ENCODE results near the gene KRTAP16-1. TPM values are rescaled to one million over a fixed set of nuclear protein-coding genes. Genes with fewer than 3 reads are reported as not detected.
A peak's percentile ranks its signal among the peaks of the same experiment; 100 is the strongest.

KRTAP16-1 gene
- total and polyA plus RNA-seq, 4 donors, result not detected

GRCh38 chr17:41311111-41311510 lies 2.0 kb upstream of the KRTAP16-1 start:
- Histone ChIP-seq H3K9me3 (ENCODE audit: control insufficient read depth in 4 of 4, insufficient read depth in 3 of 4, low read length in 3 of 4) (peaks cover 0 to 4% (median 0%) of the 10 kb centered on the region in 4 donors), H3K36me3 (ENCODE audit: control insufficient read depth in 4 of 4, insufficient read depth in 4 of 4, low read length in 4 of 4) (no peaks in the 10 kb centered on the region), H3K4me3 (no peak overlapping the region), H3K9ac (ENCODE audit: insufficient read depth in 1 of 2, low read length in 2 of 2) (no peak overlapping the region), H3K27ac (ENCODE audit: low read depth in 1 of 2, low read length in 1 of 2) (no peak overlapping the region), H3K4me1 (ENCODE audit: control insufficient read depth in 5 of 5, insufficient read depth in 5 of 5, low read length in 5 of 5) (peaks cover 0 to 6% (median 0%) of the 10 kb centered on the region in 5 donors), H3K27me3 (ENCODE audit: control insufficient read depth in 3 of 3, insufficient read depth in 3 of 3, low read length in 2 of 3) (peaks cover 0 to 4% (median 3%) of the 10 kb centered on the region in 3 donors)
- no peak for DNase-seq
- ATAC-seq (ENCODE audit: insufficient read depth, low FRiP score), result no peak
- TF ChIP-seq, protein P1, sequence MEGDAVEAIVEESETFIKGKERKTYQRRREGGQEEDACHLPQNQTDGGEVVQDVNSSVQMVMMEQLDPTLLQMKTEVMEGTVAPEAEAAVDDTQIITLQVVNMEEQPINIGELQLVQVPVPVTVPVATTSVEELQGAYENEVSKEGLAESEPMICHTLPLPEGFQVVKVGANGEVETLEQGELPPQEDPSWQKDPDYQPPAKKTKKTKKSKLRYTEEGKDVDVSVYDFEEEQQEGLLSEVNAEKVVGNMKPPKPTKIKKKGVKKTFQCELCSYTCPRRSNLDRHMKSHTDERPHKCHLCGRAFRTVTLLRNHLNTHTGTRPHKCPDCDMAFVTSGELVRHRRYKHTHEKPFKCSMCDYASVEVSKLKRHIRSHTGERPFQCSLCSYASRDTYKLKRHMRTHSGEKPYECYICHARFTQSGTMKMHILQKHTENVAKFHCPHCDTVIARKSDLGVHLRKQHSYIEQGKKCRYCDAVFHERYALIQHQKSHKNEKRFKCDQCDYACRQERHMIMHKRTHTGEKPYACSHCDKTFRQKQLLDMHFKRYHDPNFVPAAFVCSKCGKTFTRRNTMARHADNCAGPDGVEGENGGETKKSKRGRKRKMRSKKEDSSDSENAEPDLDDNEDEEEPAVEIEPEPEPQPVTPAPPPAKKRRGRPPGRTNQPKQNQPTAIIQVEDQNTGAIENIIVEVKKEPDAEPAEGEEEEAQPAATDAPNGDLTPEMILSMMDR (IDR thresholded peaks at IDR 0.05; ENCODE audit: control extremely low read depth, extremely low read depth), result no peak
- 62 to 88% methylated on average over 1 of the region's 1 CpG for WGBS, 2 donors

DNA sequence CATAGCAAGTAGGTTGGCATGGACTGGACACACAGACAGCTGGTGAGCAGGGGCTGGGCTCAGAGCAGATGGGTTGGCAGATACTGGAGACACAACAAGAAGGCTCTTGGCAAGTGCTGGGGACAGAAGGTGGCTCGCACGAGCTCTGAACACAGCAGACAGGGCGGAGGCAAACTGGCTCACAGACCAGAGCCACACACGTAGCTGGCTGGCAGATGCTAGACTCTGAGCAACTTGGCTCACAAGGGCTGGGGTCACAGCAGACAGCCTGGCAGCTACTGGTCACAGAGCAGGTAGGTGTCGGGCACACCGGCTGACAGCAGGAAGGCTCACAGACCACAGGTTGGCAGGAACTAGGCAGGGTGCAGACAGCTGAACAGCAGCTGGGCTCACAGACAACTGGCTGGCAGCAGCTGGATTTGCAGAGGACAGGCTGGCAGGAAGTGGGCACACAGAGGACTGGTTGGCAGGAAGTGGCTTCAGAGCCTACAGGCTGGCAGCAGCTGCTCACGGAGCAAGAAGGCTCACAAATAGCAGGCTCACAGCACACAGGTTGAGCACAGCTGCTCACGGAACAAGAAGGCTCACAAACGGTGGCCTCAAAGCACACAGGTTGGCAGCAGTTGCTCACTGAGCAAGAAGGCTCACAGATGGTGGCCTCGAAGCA lies 725 bp downstream of the KRTAP16-1 start:
- 30 to 45% methylated on average over 10 of the region's 10 CpGs for WGBS, 2 donors
- H3K4me1 ChIP-seq (ENCODE audit: control insufficient read depth in 5 of 5, insufficient read depth in 5 of 5, low read length in 5 of 5), result peaks cover 0 to 6% (median 0%) of the 10 kb centered on the region in 5 donors
- ATAC-seq (ENCODE audit: insufficient read depth, low FRiP score), result peak; percentile 47
- H3K27me3 ChIP-seq (ENCODE audit: control insufficient read depth in 3 of 3, insufficient read depth in 3 of 3, low read length in 2 of 3), result peaks cover 0 to 4% (median 0%) of the 10 kb centered on the region in 3 donors
- TF ChIP-seq, protein P1 (IDR thresholded peaks at IDR 0.05; ENCODE audit: control extremely low read depth, extremely low read depth), result no peak
- H3K27ac ChIP-seq (ENCODE audit: low read depth in 1 of 2, low read length in 1 of 2), result no peak overlapping the region
- H3K9ac ChIP-seq (ENCODE audit: insufficient read depth in 1 of 2, low read length in 2 of 2), result no peak overlapping the region
- no peak for DNase-seq
- H3K9me3 ChIP-seq (ENCODE audit: control insufficient read depth in 4 of 4, insufficient read depth in 3 of 4, low read length in 3 of 4), result no peaks in the 10 kb centered on the region
- H3K4me3 ChIP-seq, result no peak overlapping the region
- no peaks in the 10 kb centered on the region for H3K36me3 ChIP-seq (ENCODE audit: control insufficient read depth in 4 of 4, insufficient read depth in 4 of 4, low read length in 4 of 4)

GRCh38 chr17:41307647-41308046 lies 1.5 kb downstream of the KRTAP16-1 start:
- H3K4me3 ChIP-seq, result no peak overlapping the region
- H3K27me3 ChIP-seq (ENCODE audit: control insufficient read depth in 3 of 3, insufficient read depth in 3 of 3, low read length in 2 of 3), result peaks cover 0 to 4% (median 0%) of the 10 kb centered on the region in 3 donors
- 41 to 72% methylated on average over 9 of the region's 9 CpGs for WGBS, 2 donors
- TF ChIP-seq, protein P1 (IDR thresholded peaks at IDR 0.05; ENCODE audit: control extremely low read depth, extremely low read depth), result no peak
- H3K9me3 ChIP-seq (ENCODE audit: control insufficient read depth in 4 of 4, insufficient read depth in 3 of 4, low read length in 3 of 4), result no peaks in the 10 kb centered on the region
- peaks cover 0 to 6% (median 0%) of the 10 kb centered on the region in 5 donors for H3K4me1 ChIP-seq (ENCODE audit: control insufficient read depth in 5 of 5, insufficient read depth in 5 of 5, low read length in 5 of 5)
- no peak overlapping the region for H3K27ac ChIP-seq (ENCODE audit: low read depth in 1 of 2, low read length in 1 of 2)
- no peaks in the 10 kb centered on the region for H3K36me3 ChIP-seq (ENCODE audit: control insufficient read depth in 4 of 4, insufficient read depth in 4 of 4, low read length in 4 of 4)
- ATAC-seq (ENCODE audit: insufficient read depth, low FRiP score) (peak; percentile 47), DNase-seq (no peak)
- no peak overlapping the region for H3K9ac ChIP-seq (ENCODE audit: insufficient read depth in 1 of 2, low read length in 2 of 2)

All from lung (tissue), 12 donors.